ENCODE results near the gene VRK3. TPM values are rescaled to one million over a fixed set of nuclear protein-coding genes. Genes with fewer than 3 reads are reported as not detected.
"Not testable (repeated sequence)": the region's sequence is repeated elsewhere in the genome, so short reads cannot be mapped to it uniquely, and the experiment has no call there.

VRK3 gene
- total and polyA plus RNA-seq, 2 of the 4 experiments (the other 2 are of a cell fraction): 28.7 to 35.8 TPM

DNA sequence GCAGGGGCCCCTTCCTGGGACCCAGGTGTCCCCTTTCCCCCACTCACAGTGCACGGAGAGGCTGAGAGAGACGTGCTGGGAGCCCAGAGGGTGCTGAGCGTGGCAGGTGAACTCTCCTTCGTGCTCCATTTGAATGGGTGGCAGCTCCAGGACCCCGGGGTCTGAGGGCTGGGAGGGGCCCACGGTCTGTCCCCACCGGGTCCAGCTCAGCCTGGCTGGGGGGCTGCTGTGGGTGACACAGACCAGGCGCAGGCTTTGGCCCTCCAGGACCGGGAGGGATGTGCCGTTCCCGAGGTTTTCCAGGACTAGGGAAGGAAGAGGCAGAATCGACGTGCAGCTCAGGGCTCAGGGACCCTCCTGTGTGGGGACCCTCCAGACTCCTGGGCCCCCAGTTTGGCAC lies 66.6 kb downstream of the VRK3 start:
- CTCF ChIA-PET; H3K9me3 ChIP-seq (ENCODE audit: control insufficient read depth, insufficient read depth, low read length); H3K9ac ChIP-seq (ENCODE audit: low read depth, low read length); H3K4me3 ChIP-seq (ENCODE audit: insufficient read depth, low read depth, low read length); H4K91ac ChIP-seq (ENCODE audit: insufficient read depth, low read depth, low read length); POLR2A ChIA-PET (ENCODE audit: unreplicated experiment); H2AK9ac ChIP-seq (replicated peaks; ENCODE audit: low read depth, low read length, poor library complexity); H4K8ac ChIP-seq (ENCODE audit: low read depth in 2 of 2, low read length in 2 of 2); H3K9me1 ChIP-seq (ENCODE audit: insufficient read depth, low read length); H3K27me3 ChIP-seq (ENCODE audit: control insufficient read depth, insufficient read depth, low read length); H3K56ac ChIP-seq (ENCODE audit: extremely low read depth, insufficient read depth, low read length); H3K14ac ChIP-seq (replicated peaks; ENCODE audit: low read depth, low read length); in situ Hi-C loops (cut with MboI; ENCODE audit: low sequenced_read_pairs); H2BK20ac ChIP-seq (ENCODE audit: low read depth, low read length); H3K79me1 ChIP-seq (ENCODE audit: low read depth in 1 of 2, low read length in 2 of 2); H3K36me3 ChIP-seq (ENCODE audit: control insufficient read depth, insufficient read depth, low read length); H2BK120ac ChIP-seq (ENCODE audit: low read depth, low read length); H4K20me1 ChIP-seq (ENCODE audit: insufficient read depth, low read length); H3K4me2 ChIP-seq (ENCODE audit: low read depth, low read length); H4K5ac ChIP-seq (ENCODE audit: low read depth, low read length); BruUV-seq (replicated peaks); DNase-seq; H3K18ac ChIP-seq (ENCODE audit: low read depth, low read length); H2AFZ ChIP-seq (replicated peaks; ENCODE audit: low read length, poor library complexity); ATAC-seq (ENCODE audit: low read depth); H3K23ac ChIP-seq (ENCODE audit: low read depth, low read length); H3K4ac ChIP-seq (ENCODE audit: low read depth, low read length); intact Hi-C loops (cut with micrococcal nuclease); H2BK15ac ChIP-seq (ENCODE audit: low read depth, low read length); H3K27ac ChIP-seq (ENCODE audit: insufficient read depth, low read length); H2AK5ac ChIP-seq (ENCODE audit: low read depth, low read length); H3K4me1 ChIP-seq (ENCODE audit: control insufficient read depth, insufficient read depth, low read length); H2BK5ac ChIP-seq (ENCODE audit: low read depth, low read length, poor library complexity, severe bottlenecking); dilution Hi-C loops (cut with HindIII; ENCODE audit: low sequenced_read_pairs, unreplicated experiment): not testable (repeated sequence)
- WGBS, 2 experiments (ENCODE audit: extremely low coverage in 2 of 2, insufficient read length in 1 of 2): 30% methylated on average over 2 of the region's 13 CpGs; no CpG with 5 or more reads in 1 of the 2 experiments

DNA sequence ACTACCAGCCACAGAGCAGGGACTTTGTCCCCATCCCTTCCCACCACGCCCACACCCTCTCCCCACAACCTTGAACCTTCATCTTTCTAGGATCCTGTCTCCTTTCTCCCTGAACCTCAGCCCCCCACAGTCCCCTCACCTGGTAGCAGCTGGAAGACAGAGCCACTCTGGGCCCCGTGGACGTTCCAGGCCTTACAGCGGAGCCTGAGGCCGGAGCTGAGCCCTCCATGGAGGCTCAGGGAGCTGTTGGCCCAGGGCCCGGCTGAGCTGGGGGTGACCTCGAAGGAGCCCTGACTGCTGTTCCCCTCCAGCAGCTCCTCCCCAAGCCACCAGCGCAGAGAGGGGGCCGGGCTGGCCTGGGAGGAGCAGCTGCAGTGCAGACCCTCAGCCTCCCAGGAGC lies 67.0 kb downstream of the VRK3 start:
- H3K4ac ChIP-seq (ENCODE audit: low read depth, low read length); H2AK5ac ChIP-seq (ENCODE audit: low read depth, low read length); H4K20me1 ChIP-seq (ENCODE audit: insufficient read depth, low read length); dilution Hi-C loops (cut with HindIII; ENCODE audit: low sequenced_read_pairs, unreplicated experiment); H4K91ac ChIP-seq (ENCODE audit: insufficient read depth, low read depth, low read length); H3K56ac ChIP-seq (ENCODE audit: extremely low read depth, insufficient read depth, low read length); H3K9me3 ChIP-seq (ENCODE audit: control insufficient read depth, insufficient read depth, low read length); H4K5ac ChIP-seq (ENCODE audit: low read depth, low read length); H2BK5ac ChIP-seq (ENCODE audit: low read depth, low read length, poor library complexity, severe bottlenecking); H3K27ac ChIP-seq (ENCODE audit: insufficient read depth, low read length); H3K9ac ChIP-seq (ENCODE audit: low read depth, low read length); in situ Hi-C loops (cut with MboI; ENCODE audit: low sequenced_read_pairs); ATAC-seq (ENCODE audit: low read depth); H3K9me1 ChIP-seq (ENCODE audit: insufficient read depth, low read length); H3K23ac ChIP-seq (ENCODE audit: low read depth, low read length); CTCF ChIA-PET; H3K79me1 ChIP-seq (ENCODE audit: low read depth in 1 of 2, low read length in 2 of 2); H3K4me3 ChIP-seq (ENCODE audit: insufficient read depth, low read depth, low read length); H3K18ac ChIP-seq (ENCODE audit: low read depth, low read length); H2BK120ac ChIP-seq (ENCODE audit: low read depth, low read length); H2AK9ac ChIP-seq (replicated peaks; ENCODE audit: low read depth, low read length, poor library complexity); DNase-seq; POLR2A ChIA-PET (ENCODE audit: unreplicated experiment); H4K8ac ChIP-seq (ENCODE audit: low read depth in 2 of 2, low read length in 2 of 2); H3K36me3 ChIP-seq (ENCODE audit: control insufficient read depth, insufficient read depth, low read length); H3K4me2 ChIP-seq (ENCODE audit: low read depth, low read length); BruUV-seq (replicated peaks); H3K27me3 ChIP-seq (ENCODE audit: control insufficient read depth, insufficient read depth, low read length); H3K4me1 ChIP-seq (ENCODE audit: control insufficient read depth, insufficient read depth, low read length); intact Hi-C loops (cut with micrococcal nuclease); H3K14ac ChIP-seq (replicated peaks; ENCODE audit: low read depth, low read length); H2BK15ac ChIP-seq (ENCODE audit: low read depth, low read length); H2BK20ac ChIP-seq (ENCODE audit: low read depth, low read length); H2AFZ ChIP-seq (replicated peaks; ENCODE audit: low read length, poor library complexity): not testable (repeated sequence)
- WGBS, 2 experiments (ENCODE audit: extremely low coverage in 2 of 2, insufficient read length in 1 of 2): no CpG with 5 or more reads among the region's 9 CpGs

Measured in IMR-90 (cell line).